Vagina (tissue), 2 donors: ENCODE results near the gene MAD1L1. TPM values are rescaled to one million over a fixed set of nuclear protein-coding genes. Genes with fewer than 3 reads are reported as not detected.

Source experiments
- DNase-seq, 2 donors: peaks; one replicate each; pipeline ENCODE4 v3.0.0-alpha.2; 2017; ENCODE audit errors: extremely low spot score in 2 of 2
- H3K27ac ChIP-seq: fragments of 200-600 bp; sonication (generic); one replicate; pipeline ENCODE4 v1.5.1; 2019
- H3K27me3 ChIP-seq: fragments of 200-600 bp; sonication (generic); one replicate; pipeline ENCODE4 v1.5.1; 2019
- H3K36me3 ChIP-seq, 2 donors: fragments of 200-600 bp; sonication (generic); one replicate each; pipeline ENCODE4 v1.5.1; 2017 to 2019
- H3K4me1 ChIP-seq: fragments of 200-600 bp; sonication (generic); one replicate; pipeline ENCODE4 v1.5.1; 2019
- H3K4me3 ChIP-seq, 2 donors: fragments of 200-600 bp; sonication (generic); 1 replicate in 1 of 2; 2 replicates in 1 of 2; pipeline ENCODE4 v1.5.1; 2016 to 2019
- H3K9me3 ChIP-seq: fragments of 200-600 bp; sonication (generic); one replicate; pipeline ENCODE4 v1.5.1; 2019
- POLR2A ChIP-seq, 2 donors: fragments of 450-650 bp; IDR thresholded peaks; one replicate each; pipeline ENCODE4 v1.6.1; 2017; ENCODE audit warnings: antibody characterized with exemption in 2 of 2, mild to moderate bottlenecking in 2 of 2, moderate library complexity in 2 of 2
- POLR2AphosphoS5 ChIP-seq, 2 donors: sonication (generic); formaldehyde crosslinking; IDR thresholded peaks; one replicate each; pipeline ENCODE4 v1.9.0; 2017; ENCODE audit warnings: antibody characterized with exemption in 2 of 2, mild to moderate bottlenecking in 2 of 2, low read depth in 1 of 2; ENCODE audit not compliant: insufficient read depth in 1 of 2
- intact Hi-C: fragments of 100-400 bp; cut with DNase I; formaldehyde crosslinking; loops from one replicate; pipeline ENCODE4 v1.15.1; 2023
- total RNA-seq: library from RNA; depleted of rRNA; stranded (reverse); fragments of >200 nt; gene quantifications from one replicate; pipeline ENCODE4 v1.2.3, GENCODE V29; 2016
- TF ChIP-seq, protein P1 (sequence below), 3 experiments: fragments of 450-650 bp in 2 of 3; fragments of 200-600 bp in 1 of 3; sonication (generic) in 1 of 3; IDR thresholded peaks; one replicate each; pipeline ENCODE4 v1.5.1; 2017 to 2019; ENCODE audit warnings: antibody characterized with exemption in 3 of 3, mild to moderate bottlenecking in 2 of 3, moderate library complexity in 2 of 3

The MAD1L1 gene
- total RNA-seq, 1 donor from 2014 or later: 62.4 TPM

DNA sequence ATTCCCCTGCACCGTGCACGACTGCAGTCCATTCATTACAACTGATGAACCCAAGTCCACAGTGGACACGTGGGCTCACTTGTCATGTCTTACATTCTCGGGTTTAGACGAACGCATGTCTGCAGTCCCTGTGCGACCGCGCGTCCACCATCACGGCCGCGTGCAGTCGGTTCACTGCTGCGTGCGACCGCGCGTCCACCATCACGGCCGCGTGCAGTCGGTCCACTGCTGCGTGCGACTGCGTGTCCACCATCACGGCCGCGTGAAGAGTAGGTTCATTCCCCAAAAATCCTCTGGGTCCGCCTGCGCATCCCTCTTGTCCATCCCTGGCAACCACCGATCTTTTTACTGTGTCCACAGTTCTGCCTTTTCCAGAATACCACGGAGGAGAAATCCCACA, 100.5 kb downstream of the MAD1L1 start:
- intact Hi-C loops: no loop called here
- no peak for TF ChIP-seq POLR2A (IDR thresholded peaks at IDR 0.05)
- TF ChIP-seq POLR2AphosphoS5 (IDR thresholded peaks at IDR 0.05; ENCODE audit: insufficient read depth in 1 of 2, low read depth in 1 of 2): no peak
- TF ChIP-seq, protein P1, sequence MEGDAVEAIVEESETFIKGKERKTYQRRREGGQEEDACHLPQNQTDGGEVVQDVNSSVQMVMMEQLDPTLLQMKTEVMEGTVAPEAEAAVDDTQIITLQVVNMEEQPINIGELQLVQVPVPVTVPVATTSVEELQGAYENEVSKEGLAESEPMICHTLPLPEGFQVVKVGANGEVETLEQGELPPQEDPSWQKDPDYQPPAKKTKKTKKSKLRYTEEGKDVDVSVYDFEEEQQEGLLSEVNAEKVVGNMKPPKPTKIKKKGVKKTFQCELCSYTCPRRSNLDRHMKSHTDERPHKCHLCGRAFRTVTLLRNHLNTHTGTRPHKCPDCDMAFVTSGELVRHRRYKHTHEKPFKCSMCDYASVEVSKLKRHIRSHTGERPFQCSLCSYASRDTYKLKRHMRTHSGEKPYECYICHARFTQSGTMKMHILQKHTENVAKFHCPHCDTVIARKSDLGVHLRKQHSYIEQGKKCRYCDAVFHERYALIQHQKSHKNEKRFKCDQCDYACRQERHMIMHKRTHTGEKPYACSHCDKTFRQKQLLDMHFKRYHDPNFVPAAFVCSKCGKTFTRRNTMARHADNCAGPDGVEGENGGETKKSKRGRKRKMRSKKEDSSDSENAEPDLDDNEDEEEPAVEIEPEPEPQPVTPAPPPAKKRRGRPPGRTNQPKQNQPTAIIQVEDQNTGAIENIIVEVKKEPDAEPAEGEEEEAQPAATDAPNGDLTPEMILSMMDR (IDR thresholded peaks at IDR 0.05): no peak
- Histone ChIP-seq H3K27ac (no peak overlapping the region), H3K27me3 (no peaks in the 10 kb centered on the region), H3K9me3 (no peaks in the 10 kb centered on the region), H3K36me3 (no peaks in the 10 kb centered on the region), H3K4me3 (no peak overlapping the region), H3K4me1 (no peaks in the 10 kb centered on the region)
- DNase-seq: no peak

GRCh38 chr7:2131800-2132199, 100.9 kb downstream of the MAD1L1 start:
- intact Hi-C loops: no loop called here
- no peak overlapping the region for H3K4me3 ChIP-seq
- no peaks in the 10 kb centered on the region for H3K4me1 ChIP-seq
- no peak for DNase-seq
- TF ChIP-seq, protein P1 (IDR thresholded peaks at IDR 0.05): no peak
- TF ChIP-seq POLR2AphosphoS5 (IDR thresholded peaks at IDR 0.05; ENCODE audit: insufficient read depth in 1 of 2, low read depth in 1 of 2) (no peak), POLR2A (IDR thresholded peaks at IDR 0.05) (no peak)
- no peaks in the 10 kb centered on the region for H3K27me3 ChIP-seq
- no peak overlapping the region for H3K27ac ChIP-seq
- H3K36me3 ChIP-seq: no peaks in the 10 kb centered on the region
- no peaks in the 10 kb centered on the region for H3K9me3 ChIP-seq

GRCh38 chr7:2131341-2131740, 101.4 kb downstream of the MAD1L1 start:
- Histone ChIP-seq H3K27me3 (no peaks in the 10 kb centered on the region), H3K4me3 (no peak overlapping the region), H3K9me3 (no peaks in the 10 kb centered on the region), H3K27ac (no peak overlapping the region), H3K36me3 (no peaks in the 10 kb centered on the region), H3K4me1 (no peaks in the 10 kb centered on the region)
- TF ChIP-seq POLR2A (IDR thresholded peaks at IDR 0.05) (no peak), POLR2AphosphoS5 (IDR thresholded peaks at IDR 0.05; ENCODE audit: insufficient read depth in 1 of 2, low read depth in 1 of 2) (no peak)
- TF ChIP-seq, protein P1 (IDR thresholded peaks at IDR 0.05): no peak
- DNase-seq: no peak
- intact Hi-C loops: no loop called here

- no peak overlapping the region for H3K4me3 ChIP-seq
- no peaks in the 10 kb centered on the region for H3K4me1 ChIP-seq
- intact Hi-C loops: no loop called here
- no peaks in the 10 kb centered on the region for H3K36me3 ChIP-seq
- no peak overlapping the region for H3K27ac ChIP-seq
- no peaks in the 10 kb centered on the region for H3K9me3 ChIP-seq
- DNase-seq: no peak
- TF ChIP-seq, protein P1 (IDR thresholded peaks at IDR 0.05): no peak
- TF ChIP-seq POLR2A (IDR thresholded peaks at IDR 0.05) (no peak), POLR2AphosphoS5 (IDR thresholded peaks at IDR 0.05; ENCODE audit: insufficient read depth in 1 of 2, low read depth in 1 of 2) (no peak)
- H3K27me3 ChIP-seq: no peaks in the 10 kb centered on the region
Measured at GRCh38 chr7:2130096-2130375, 102.7 kb downstream of the MAD1L1 start.

DNA sequence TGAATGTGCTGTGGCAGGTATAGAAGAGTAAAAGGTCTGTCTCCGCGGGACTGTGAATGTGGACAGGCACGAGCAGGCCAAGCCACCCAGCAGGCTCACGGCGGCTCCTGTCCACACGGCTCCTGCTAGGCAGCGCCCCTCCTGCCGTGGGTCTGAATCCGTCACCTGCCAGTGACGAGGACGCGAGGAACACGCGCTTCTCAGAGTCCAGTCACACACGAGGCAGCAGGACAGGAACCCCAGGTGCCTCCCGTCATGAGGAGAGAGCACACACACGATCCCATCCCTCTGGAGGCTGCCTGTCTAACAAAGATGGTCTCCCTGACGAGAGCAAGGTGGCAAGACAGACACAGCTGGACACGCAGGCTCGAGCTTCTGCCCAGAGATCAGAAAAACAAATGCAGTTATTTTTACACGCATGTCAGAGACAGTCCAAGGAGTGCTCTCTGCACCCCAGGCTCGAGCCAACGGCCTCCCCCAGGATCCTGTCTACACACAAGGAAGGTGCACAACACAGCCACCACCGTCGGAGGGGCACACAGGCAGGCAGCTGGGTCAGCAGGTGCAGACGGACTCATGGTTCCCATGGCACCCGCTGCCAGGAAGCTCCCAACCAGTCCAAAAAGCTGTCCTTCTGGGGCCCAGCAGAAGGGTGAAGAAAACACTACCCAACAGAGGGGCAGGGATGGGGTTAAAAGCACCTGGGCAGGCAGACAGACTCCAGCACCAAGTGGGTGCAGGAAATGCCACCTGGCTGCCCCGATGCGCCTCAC, 103.2 kb downstream of the MAD1L1 start:
- TF ChIP-seq POLR2AphosphoS5 (IDR thresholded peaks at IDR 0.05; ENCODE audit: insufficient read depth in 1 of 2, low read depth in 1 of 2): no peak
- TF ChIP-seq POLR2A (IDR thresholded peaks at IDR 0.05): no peak
- TF ChIP-seq, protein P1 (IDR thresholded peaks at IDR 0.05): no peak
- no peaks in the 10 kb centered on the region for H3K4me1 ChIP-seq
- intact Hi-C loops: no loop called here

More for the DNA sequence above, 103.2 kb downstream of the MAD1L1 start:
- DNase-seq: no peak
- Histone ChIP-seq H3K36me3 (no peaks in the 10 kb centered on the region), H3K27ac (no peak overlapping the region), H3K9me3 (no peaks in the 10 kb centered on the region), H3K27me3 (no peaks in the 10 kb centered on the region), H3K4me3 (no peak overlapping the region)
